Adrenal gland (tissue), 19 donors: ENCODE measurements around the gene GLIPR1. TPM values are rescaled to one million over a fixed set of nuclear protein-coding genes. Genes with fewer than 3 reads are reported as not detected.

ENCODE experiments used
- DNase-seq, 7 donors: peaks; one replicate each; pipeline ENCODE4 v3.0.0-alpha.2; 2019 to 2020
- H3K27ac ChIP-seq, 5 donors: fragments of 200-600 bp; sonication (generic) in 4 of 5; 1 replicate in 3 of 5; 2 replicates in 2 of 5; pipeline versions ENCODE4 v1.5.1 to v1.8.0; 2016 to 2020; ENCODE audit warnings: mild to moderate bottlenecking in 1 of 5
- H3K27me3 ChIP-seq: fragments of 200-600 bp; 2 replicates; pipeline ENCODE4 v1.8.0; 2021
- H3K36me3 ChIP-seq, 2 donors: fragments of 200-600 bp; replicated peaks in 1 of 2; 1 replicate in 1 of 2; 2 replicates in 1 of 2; pipeline versions ENCODE4 v1.5.1 to v1.8.0; 2018 to 2022
- H3K4me1 ChIP-seq, 2 donors: fragments of 200-600 bp; replicated peaks in 1 of 2; 1 replicate in 1 of 2; 2 replicates in 1 of 2; pipeline versions ENCODE4 v1.5.1 to v1.8.0; 2018 to 2021
- H3K4me3 ChIP-seq, 4 donors: fragments of 200-600 bp; sonication (generic) in 3 of 4; one replicate each; pipeline ENCODE4 v1.5.1; 2016 to 2018
- H3K9me3 ChIP-seq, 3 donors: fragments of 200-600 bp; sonication (generic) in 1 of 3; replicated peaks in 1 of 3; 1 replicate in 2 of 3; 2 replicates in 1 of 3; pipeline versions ENCODE4 v1.5.1 to v1.8.0; 2016 to 2021
- CTCF ChIP-seq, 6 experiments: fragments of 450-650 bp in 4 of 6; fragments of 200-600 bp in 2 of 6; sonication (generic) in 1 of 6; IDR thresholded peaks; 1 replicate in 5 of 6; 2 replicates in 1 of 6; pipeline versions ENCODE4 v1.5.1 to v1.8.0; 2016 to 2021; ENCODE audit warnings: antibody characterized with exemption in 6 of 6, mild to moderate bottlenecking in 2 of 6, moderate library complexity in 1 of 6
- POLR2A ChIP-seq, 2 donors: fragments of 450-650 bp; IDR thresholded peaks; one replicate each; pipeline ENCODE4 v1.6.1; 2017; ENCODE audit warnings: antibody characterized with exemption in 2 of 2, mild to moderate bottlenecking in 2 of 2, moderate library complexity in 1 of 2
- WGBS, 4 donors: extraction: QIAGEN DNeasy Blood & Tissue Kit in 2 of 4; methylation state at CpG; one replicate each; pipeline versions ENCODE4 v1.1.5 to v1.1.7; 2013 to 2017; 5-methylcytosine and 5-hydroxymethylcytosine counted together
- intact Hi-C, 2 donors: fragments of 100-400 bp; cut with DNase I; formaldehyde crosslinking; loops; one replicate each; pipeline versions ENCODE4 v1.14.1 to v1.15.0; 2022 to 2023
- long read RNA-seq, 10 donors: library from polyadenylated mRNA in 3 of 10; unstranded in 2 of 10; stranded (forward) in 1 of 10; transcript quantifications; one replicate each; pipeline ENCODE4 v2.0.0 and lab custom pipeline, GENCODE V29; 2021 to 2026
- polyA plus RNA-seq, 3 donors: library from polyadenylated mRNA; stranded (reverse); fragments of 200-250 nt in 2 of 3; fragments of 350-450 nt in 1 of 3; fragmentation: Illumina TruSeq in 1 of 3; extraction: RNeasy Lipid Tissue Mini Kit (QIAGEN cat#74804) in 1 of 3; gene quantifications; one replicate each; pipeline ENCODE4 v1.2.3, GENCODE V29; 2013 to 2014
- total RNA-seq, 9 donors: library from RNA; depleted of rRNA in 4 of 9; stranded (reverse); fragments of >200 nt in 4 of 9; fragments of 120-200 nt in 1 of 9; fragmentation: NEBNext Ultra II Directional in 1 of 9; extraction: Animal tissue kit (Norgen Biotek cat#: 25700) in 1 of 9; gene quantifications; one replicate each; pipeline versions ENCODE4 v1.1.0 to v1.2.4, GENCODE V29; 2013 to 2023
- donor health status: healthy with polysubstance abuse.
- donor health status: Bipolar disorder and iron deficiency.
- donor health status: DM: yes; HTN: yes; CAD: no.
- donor health status: DM: no; HTN: no; CAD: no.
- donor health status: DM: no; HTN: no; CAD: no.
- donor health status: DM: yes; HTN: yes; CAD: no.

GLIPR1 gene
- total RNA-seq (10 to 100 TPM in 8 of 9 donors, 1 to 10 TPM in 1; 5.6 to 48.5 (median 26.9) TPM), polyA plus RNA-seq (10 to 100 TPM in 1 of 3 donors, 1 to 10 TPM in 2; 6.7 to 18.3 (median 8.4) TPM)
- long read RNA-seq, donor 1, full-length matches to known transcripts: 2 of 60 reads
- long read RNA-seq, donor 1, partial matches to known transcripts: 35 of 60 reads
- long read RNA-seq, donor 1, other reads (novel, unspliced or antisense): 23 of 60 reads
- long read RNA-seq, donor 2, full-length matches to known transcripts: 1 of 31 reads
- long read RNA-seq, donor 2, partial matches to known transcripts: 12 of 31 reads
- long read RNA-seq, donor 2, other reads (novel, unspliced or antisense): 18 of 31 reads
- long read RNA-seq, donor 3, full-length matches to known transcripts: 4 of 53 reads
- long read RNA-seq, donor 3, partial matches to known transcripts: 18 of 53 reads
- long read RNA-seq, donor 3, other reads (novel, unspliced or antisense): 31 of 53 reads
- long read RNA-seq, donor 4, full-length matches to known transcripts: 22 of 22 reads
- long read RNA-seq, donor 4, partial matches to known transcripts: 0 of 22 reads
- long read RNA-seq, donor 4, other reads (novel, unspliced or antisense): 0 of 22 reads
- long read RNA-seq, donor 5, full-length matches to known transcripts: 23 of 26 reads
- long read RNA-seq, donor 5, partial matches to known transcripts: 1 of 26 reads
- long read RNA-seq, donor 5, other reads (novel, unspliced or antisense): 2 of 26 reads
- long read RNA-seq, donor 6, full-length matches to known transcripts: 10 of 14 reads
- long read RNA-seq, donor 6, partial matches to known transcripts: 1 of 14 reads
- long read RNA-seq, donor 6, other reads (novel, unspliced or antisense): 3 of 14 reads
- long read RNA-seq, donor 7, partial matches to known transcripts: 14 of 14 reads
- long read RNA-seq, donor 7, other reads (novel, unspliced or antisense): 0 of 14 reads
- long read RNA-seq, donor 8, full-length matches to known transcripts: 2 of 2 reads
- long read RNA-seq, donor 8, partial matches to known transcripts: 0 of 2 reads
- long read RNA-seq, donor 8, other reads (novel, unspliced or antisense): 0 of 2 reads
- long read RNA-seq, donor 9, full-length matches to known transcripts: 1 of 65 reads
- long read RNA-seq, donor 9, partial matches to known transcripts: 41 of 65 reads
- long read RNA-seq, donor 9, other reads (novel, unspliced or antisense): 23 of 65 reads
- long read RNA-seq, donor 10: 0 reads

- peaks cover 0 to 25% of the 10 kb centered on the region in 2 donors for H3K4me1 ChIP-seq
- WGBS, 4 donors: 10 to 21% (median 14%) methylated on average over 8 of the region's 8 CpGs
- no peaks in the 10 kb centered on the region for H3K9me3 ChIP-seq
- peak; percentile 22 to 79 for TF ChIP-seq POLR2A (IDR thresholded peaks at IDR 0.05)
- peak in 1 of 6 experiments; percentile 6 for TF ChIP-seq CTCF (IDR thresholded peaks at IDR 0.05)
- intact Hi-C loops: no loop called here
- peak within 1 kb of the TSS in 3 of 4 donors; percentile 14 to 84 (median 60) for H3K4me3 ChIP-seq
- peak within 1 kb of the TSS; percentile 17 to 90 (median 68) for H3K27ac ChIP-seq
- no peaks in the 10 kb centered on the region for H3K27me3 ChIP-seq
- no peaks in the 10 kb centered on the region for H3K36me3 ChIP-seq
- DNase-seq: peak; percentile 64 to 89 (median 78)
Observed at GRCh38 chr12:75480469-75480949, at the start of gene GLIPR1. Gene GLIPR1, plus strand, starts transcription at chr12:75480755. Its CDS starts 126 bp downstream, at chr12:75480881.

- no peaks in the 10 kb centered on the region for H3K4me1 ChIP-seq
- intact Hi-C loops: no loop called here
- DNase-seq: peak in 4 of 7 donors; percentile 21 to 38 (median 22)
- H3K4me3 ChIP-seq: no peak overlapping the region
- H3K27me3 ChIP-seq: no peaks in the 10 kb centered on the region
- 68 to 79% (median 71%) methylated on average over 1 of the region's 1 CpG for WGBS, 4 donors
- H3K36me3 ChIP-seq: no peaks in the 10 kb centered on the region
- no peak for TF ChIP-seq CTCF (IDR thresholded peaks at IDR 0.05)
- no peak for TF ChIP-seq POLR2A (IDR thresholded peaks at IDR 0.05)
- H3K9me3 ChIP-seq: peaks cover 0 to 7% (median 0%) of the 10 kb centered on the region in 3 donors
- H3K27ac ChIP-seq: no peak overlapping the region
Observed at GRCh38 chr12:75432924-75433323, 47.6 kb upstream of the GLIPR1 start.

- no peak for TF ChIP-seq POLR2A (IDR thresholded peaks at IDR 0.05)
- TF ChIP-seq CTCF (IDR thresholded peaks at IDR 0.05): peak in 5 of 6 experiments; percentile 20 to 38 (median 31)
- Histone ChIP-seq H3K36me3 (no peaks in the 10 kb centered on the region), H3K9me3 (peaks cover 0 to 7% (median 0%) of the 10 kb centered on the region in 3 donors), H3K4me1 (no peaks in the 10 kb centered on the region), H3K27ac (no peak overlapping the region), H3K4me3 (no peak overlapping the region), H3K27me3 (no peaks in the 10 kb centered on the region)
- no peak for DNase-seq
- 63 to 74% (median 68%) methylated on average over 2 of the region's 2 CpGs for WGBS, 4 donors
- intact Hi-C loops: no loop called here
Observed at GRCh38 chr12:75437564-75437963, 43.0 kb upstream of the GLIPR1 start.
